Bronchial epithelial cell (primary cell): ENCODE measurements around the gene UST. TPM values are rescaled to one million over a fixed set of nuclear protein-coding genes. Genes with fewer than 3 reads are reported as not detected.

ENCODE experiments used
- DNase-seq: peaks from one replicate; pipeline ENCODE4 v3.0.0-alpha.2; 2010; ENCODE audit warnings: low read depth
- FAIRE-seq: peaks from 2 replicates; lab custom pipeline; 2011; peaks lifted over from hg19 to GRCh38; lab: Jason Lieb, UNC
- H3K27me3 ChIP-seq: 2 replicates; pipeline ENCODE4 v1.5.1; 2011; ENCODE audit warnings: low read length; ENCODE audit not compliant: control insufficient read depth, insufficient read depth
- H3K36me3 ChIP-seq: 2 replicates; pipeline ENCODE4 v1.5.1; 2011; ENCODE audit warnings: low read length; ENCODE audit not compliant: control insufficient read depth, insufficient read depth
- H3K4me3 ChIP-seq: 2 replicates; pipeline ENCODE4 v1.5.1; 2011; ENCODE audit warnings: mild to moderate bottlenecking, low read depth, low read length, control low read depth
- CTCF ChIP-seq: IDR thresholded peaks from 2 replicates; pipeline ENCODE4 v1.5.1; 2011; ENCODE audit warnings: mild to moderate bottlenecking, moderate library complexity, low read length, control low read depth, inconsistent platforms; ENCODE audit not compliant: insufficient read depth, severe bottlenecking
- total RNA-seq: library from RNA; depleted of rRNA; stranded (reverse); fragments of >200 nt; gene quantifications from 2 replicates; pipeline ENCODE4 v1.2.1, GENCODE V29; 2014

Gene UST
- total RNA-seq, 1 donor from 2014 or later, result 18.7 TPM

GRCh38 chr6:148981515-148981914, 234.7 kb downstream of the UST start:
- no peak for TF ChIP-seq CTCF
- Histone ChIP-seq H3K36me3 (no peaks in the 10 kb centered on the region), H3K27me3 (no peaks in the 10 kb centered on the region), H3K4me3 (no peak overlapping the region)
- DNase-seq (peak; percentile 13), FAIRE-seq (no peak)

GRCh38 chr6:148983101-148983761, 236.4 kb downstream of the UST start:
- Histone ChIP-seq H3K36me3 (no peaks in the 10 kb centered on the region), H3K4me3 (no peak overlapping the region), H3K27me3 (no peaks in the 10 kb centered on the region)
- no peak for TF ChIP-seq CTCF
- DNase-seq, result no peak
- no peak for FAIRE-seq

- Histone ChIP-seq H3K36me3 (no peaks in the 10 kb centered on the region), H3K27me3 (no peaks in the 10 kb centered on the region), H3K4me3 (no peak overlapping the region)
- FAIRE-seq (no peak), DNase-seq (no peak)
- TF ChIP-seq CTCF, result no peak
These were observed 237.1 kb downstream of the UST start for GRCh38 chr6:148983966-148984365.

- DNase-seq (no peak), FAIRE-seq (no peak)
- no peak for TF ChIP-seq CTCF
- Histone ChIP-seq H3K4me3 (no peak overlapping the region), H3K36me3 (no peaks in the 10 kb centered on the region), H3K27me3 (no peaks in the 10 kb centered on the region)
These were observed 237.8 kb downstream of the UST start for GRCh38 chr6:148984531-148985056.

GRCh38 chr6:148985499-148985898, 238.7 kb downstream of the UST start:
- Histone ChIP-seq H3K4me3 (no peak overlapping the region), H3K27me3 (no peaks in the 10 kb centered on the region), H3K36me3 (no peaks in the 10 kb centered on the region)
- TF ChIP-seq CTCF, result no peak
- DNase-seq, result no peak
- no peak for FAIRE-seq

GRCh38 chr6:148986608-148987007, 239.8 kb downstream of the UST start:
- FAIRE-seq, result peak; percentile 40
- H3K4me3 ChIP-seq, result no peak overlapping the region
- no peak for TF ChIP-seq CTCF
- no peaks in the 10 kb centered on the region for H3K27me3 ChIP-seq
- no peaks in the 10 kb centered on the region for H3K36me3 ChIP-seq
- DNase-seq, result no peak
